ENCODE data around the gene SUSD3. TPM values are rescaled to one million over a fixed set of nuclear protein-coding genes. Genes with fewer than 3 reads are reported as not detected.

The SUSD3 gene
- total and polyA plus RNA-seq, 10 of the 15 experiments (the other 5 are each of a cell fraction or from before 2014, with no cell fraction given), result 2.5 to 92.0 (median 31.1) TPM

DNA sequence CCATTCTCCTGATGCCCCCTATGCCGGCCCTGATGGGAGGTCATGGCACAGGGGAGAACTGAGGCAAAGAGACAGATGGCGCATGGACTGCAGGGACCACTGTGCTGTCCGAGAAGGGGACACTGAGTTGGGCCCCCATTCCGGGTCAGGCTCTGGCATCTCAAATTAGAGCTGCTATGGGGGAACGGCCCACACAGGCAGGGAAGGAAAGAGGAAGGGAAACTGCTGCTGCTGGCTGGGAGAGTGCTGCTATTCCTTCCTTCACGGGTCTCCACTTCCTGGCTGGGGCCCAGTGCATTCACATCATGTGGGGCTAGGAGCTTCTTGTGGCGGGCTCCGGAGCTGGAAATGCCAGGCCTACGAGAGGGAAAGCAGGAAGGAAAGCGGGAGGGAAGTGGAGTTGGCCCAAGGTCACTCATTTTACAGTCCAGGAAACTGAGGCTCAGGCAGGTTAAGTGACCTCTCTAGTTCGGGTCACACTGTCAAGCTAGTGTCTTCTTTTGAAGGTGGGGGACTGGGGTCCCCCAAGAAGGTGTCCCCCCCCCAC lies 36.2 kb downstream of the SUSD3 start (continued):
- TF ChIP-seq SPI1 (IDR thresholded peaks at IDR 0.05; ENCODE audit: borderline replicate concordance, insufficient read depth, low read depth, low read length) (peak; percentile 97), RCOR1 (conservative IDR thresholded peaks at IDR 0.05; ENCODE audit: low read depth, low read length) (no peak), CBX3 (IDR thresholded peaks at IDR 0.05; ENCODE audit: borderline replicate concordance, low read depth) (no peak), TCF3 (IDR thresholded peaks at IDR 0.05; ENCODE audit: borderline replicate concordance, insufficient read depth, low read depth, low read length) (0 out of 2 replicates have a peak, but pooled peaks have one; percentile 37), CREM (IDR thresholded peaks at IDR 0.05; ENCODE audit: low read depth) (no peak), TAF1 (IDR thresholded peaks at IDR 0.05; ENCODE audit: borderline replicate concordance, low read depth, low read length) (peak; percentile 57; the same call in 1 of the 2 replicates), JUND (IDR thresholded peaks at IDR 0.05; ENCODE audit: low read depth, low read length) (no peak), EP300 (IDR thresholded peaks at IDR 0.05; ENCODE audit: borderline replicate concordance in 1 of 2, control insufficient read depth in 1 of 2, low read depth in 2 of 2, low read length in 2 of 2) (peak in 1 of 2 experiments; percentile 59; a peak in 1 of 4 replicates), ZNF24 (IDR thresholded peaks at IDR 0.05) (no peak), EED (IDR thresholded peaks at IDR 0.05; ENCODE audit: low read depth) (peak; percentile 96), EGR1 (IDR thresholded peaks at IDR 0.05; ENCODE audit: borderline replicate concordance in 1 of 2, low read depth in 2 of 2, low read length in 2 of 2) (no peak), WRNIP1 (IDR thresholded peaks at IDR 0.05; ENCODE audit: borderline replicate concordance, low read depth, low read length) (no peak)
- TF ChIP-seq, protein P1, sequence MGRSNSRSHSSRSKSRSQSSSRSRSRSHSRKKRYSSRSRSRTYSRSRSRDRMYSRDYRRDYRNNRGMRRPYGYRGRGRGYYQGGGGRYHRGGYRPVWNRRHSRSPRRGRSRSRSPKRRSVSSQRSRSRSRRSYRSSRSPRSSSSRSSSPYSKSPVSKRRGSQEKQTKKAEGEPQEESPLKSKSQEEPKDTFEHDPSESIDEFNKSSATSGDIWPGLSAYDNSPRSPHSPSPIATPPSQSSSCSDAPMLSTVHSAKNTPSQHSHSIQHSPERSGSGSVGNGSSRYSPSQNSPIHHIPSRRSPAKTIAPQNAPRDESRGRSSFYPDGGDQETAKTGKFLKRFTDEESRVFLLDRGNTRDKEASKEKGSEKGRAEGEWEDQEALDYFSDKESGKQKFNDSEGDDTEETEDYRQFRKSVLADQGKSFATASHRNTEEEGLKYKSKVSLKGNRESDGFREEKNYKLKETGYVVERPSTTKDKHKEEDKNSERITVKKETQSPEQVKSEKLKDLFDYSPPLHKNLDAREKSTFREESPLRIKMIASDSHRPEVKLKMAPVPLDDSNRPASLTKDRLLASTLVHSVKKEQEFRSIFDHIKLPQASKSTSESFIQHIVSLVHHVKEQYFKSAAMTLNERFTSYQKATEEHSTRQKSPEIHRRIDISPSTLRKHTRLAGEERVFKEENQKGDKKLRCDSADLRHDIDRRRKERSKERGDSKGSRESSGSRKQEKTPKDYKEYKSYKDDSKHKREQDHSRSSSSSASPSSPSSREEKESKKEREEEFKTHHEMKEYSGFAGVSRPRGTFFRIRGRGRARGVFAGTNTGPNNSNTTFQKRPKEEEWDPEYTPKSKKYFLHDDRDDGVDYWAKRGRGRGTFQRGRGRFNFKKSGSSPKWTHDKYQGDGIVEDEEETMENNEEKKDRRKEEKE (IDR thresholded peaks at IDR 0.05), result no peak
- TF ChIP-seq, protein P2, sequence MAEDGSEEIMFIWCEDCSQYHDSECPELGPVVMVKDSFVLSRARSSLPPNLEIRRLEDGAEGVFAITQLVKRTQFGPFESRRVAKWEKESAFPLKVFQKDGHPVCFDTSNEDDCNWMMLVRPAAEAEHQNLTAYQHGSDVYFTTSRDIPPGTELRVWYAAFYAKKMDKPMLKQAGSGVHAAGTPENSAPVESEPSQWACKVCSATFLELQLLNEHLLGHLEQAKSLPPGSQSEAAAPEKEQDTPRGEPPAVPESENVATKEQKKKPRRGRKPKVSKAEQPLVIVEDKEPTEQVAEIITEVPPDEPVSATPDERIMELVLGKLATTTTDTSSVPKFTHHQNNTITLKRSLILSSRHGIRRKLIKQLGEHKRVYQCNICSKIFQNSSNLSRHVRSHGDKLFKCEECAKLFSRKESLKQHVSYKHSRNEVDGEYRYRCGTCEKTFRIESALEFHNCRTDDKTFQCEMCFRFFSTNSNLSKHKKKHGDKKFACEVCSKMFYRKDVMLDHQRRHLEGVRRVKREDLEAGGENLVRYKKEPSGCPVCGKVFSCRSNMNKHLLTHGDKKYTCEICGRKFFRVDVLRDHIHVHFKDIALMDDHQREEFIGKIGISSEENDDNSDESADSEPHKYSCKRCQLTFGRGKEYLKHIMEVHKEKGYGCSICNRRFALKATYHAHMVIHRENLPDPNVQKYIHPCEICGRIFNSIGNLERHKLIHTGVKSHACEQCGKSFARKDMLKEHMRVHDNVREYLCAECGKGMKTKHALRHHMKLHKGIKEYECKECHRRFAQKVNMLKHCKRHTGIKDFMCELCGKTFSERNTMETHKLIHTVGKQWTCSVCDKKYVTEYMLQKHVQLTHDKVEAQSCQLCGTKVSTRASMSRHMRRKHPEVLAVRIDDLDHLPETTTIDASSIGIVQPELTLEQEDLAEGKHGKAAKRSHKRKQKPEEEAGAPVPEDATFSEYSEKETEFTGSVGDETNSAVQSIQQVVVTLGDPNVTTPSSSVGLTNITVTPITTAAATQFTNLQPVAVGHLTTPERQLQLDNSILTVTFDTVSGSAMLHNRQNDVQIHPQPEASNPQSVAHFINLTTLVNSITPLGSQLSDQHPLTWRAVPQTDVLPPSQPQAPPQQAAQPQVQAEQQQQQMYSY (CRISPR knock-in tag; IDR thresholded peaks at IDR 0.05), result 0 out of 2 replicates have a peak, but pooled peaks have one; percentile 46
- TF ChIP-seq, protein P3, sequence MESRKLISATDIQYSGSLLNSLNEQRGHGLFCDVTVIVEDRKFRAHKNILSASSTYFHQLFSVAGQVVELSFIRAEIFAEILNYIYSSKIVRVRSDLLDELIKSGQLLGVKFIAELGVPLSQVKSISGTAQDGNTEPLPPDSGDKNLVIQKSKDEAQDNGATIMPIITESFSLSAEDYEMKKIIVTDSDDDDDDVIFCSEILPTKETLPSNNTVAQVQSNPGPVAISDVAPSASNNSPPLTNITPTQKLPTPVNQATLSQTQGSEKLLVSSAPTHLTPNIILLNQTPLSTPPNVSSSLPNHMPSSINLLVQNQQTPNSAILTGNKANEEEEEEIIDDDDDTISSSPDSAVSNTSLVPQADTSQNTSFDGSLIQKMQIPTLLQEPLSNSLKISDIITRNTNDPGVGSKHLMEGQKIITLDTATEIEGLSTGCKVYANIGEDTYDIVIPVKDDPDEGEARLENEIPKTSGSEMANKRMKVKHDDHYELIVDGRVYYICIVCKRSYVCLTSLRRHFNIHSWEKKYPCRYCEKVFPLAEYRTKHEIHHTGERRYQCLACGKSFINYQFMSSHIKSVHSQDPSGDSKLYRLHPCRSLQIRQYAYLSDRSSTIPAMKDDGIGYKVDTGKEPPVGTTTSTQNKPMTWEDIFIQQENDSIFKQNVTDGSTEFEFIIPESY (IDR thresholded peaks at IDR 0.05), result no peak
- TF ChIP-seq, protein P4, sequence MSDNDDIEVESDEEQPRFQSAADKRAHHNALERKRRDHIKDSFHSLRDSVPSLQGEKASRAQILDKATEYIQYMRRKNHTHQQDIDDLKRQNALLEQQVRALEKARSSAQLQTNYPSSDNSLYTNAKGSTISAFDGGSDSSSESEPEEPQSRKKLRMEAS (IDR thresholded peaks at IDR 0.05; ENCODE audit: low read depth, low read length), result no peak
- TF ChIP-seq, protein P5, sequence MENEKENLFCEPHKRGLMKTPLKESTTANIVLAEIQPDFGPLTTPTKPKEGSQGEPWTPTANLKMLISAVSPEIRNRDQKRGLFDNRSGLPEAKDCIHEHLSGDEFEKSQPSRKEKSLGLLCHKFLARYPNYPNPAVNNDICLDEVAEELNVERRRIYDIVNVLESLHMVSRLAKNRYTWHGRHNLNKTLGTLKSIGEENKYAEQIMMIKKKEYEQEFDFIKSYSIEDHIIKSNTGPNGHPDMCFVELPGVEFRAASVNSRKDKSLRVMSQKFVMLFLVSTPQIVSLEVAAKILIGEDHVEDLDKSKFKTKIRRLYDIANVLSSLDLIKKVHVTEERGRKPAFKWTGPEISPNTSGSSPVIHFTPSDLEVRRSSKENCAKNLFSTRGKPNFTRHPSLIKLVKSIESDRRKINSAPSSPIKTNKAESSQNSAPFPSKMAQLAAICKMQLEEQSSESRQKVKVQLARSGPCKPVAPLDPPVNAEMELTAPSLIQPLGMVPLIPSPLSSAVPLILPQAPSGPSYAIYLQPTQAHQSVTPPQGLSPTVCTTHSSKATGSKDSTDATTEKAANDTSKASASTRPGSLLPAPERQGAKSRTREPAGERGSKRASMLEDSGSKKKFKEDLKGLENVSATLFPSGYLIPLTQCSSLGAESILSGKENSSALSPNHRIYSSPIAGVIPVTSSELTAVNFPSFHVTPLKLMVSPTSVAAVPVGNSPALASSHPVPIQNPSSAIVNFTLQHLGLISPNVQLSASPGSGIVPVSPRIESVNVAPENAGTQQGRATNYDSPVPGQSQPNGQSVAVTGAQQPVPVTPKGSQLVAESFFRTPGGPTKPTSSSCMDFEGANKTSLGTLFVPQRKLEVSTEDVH (IDR thresholded peaks at IDR 0.05; ENCODE audit: low read depth, partially characterized antibody), result no peak
